Measurements from ENCODE around the gene RETREG2.

DNA sequence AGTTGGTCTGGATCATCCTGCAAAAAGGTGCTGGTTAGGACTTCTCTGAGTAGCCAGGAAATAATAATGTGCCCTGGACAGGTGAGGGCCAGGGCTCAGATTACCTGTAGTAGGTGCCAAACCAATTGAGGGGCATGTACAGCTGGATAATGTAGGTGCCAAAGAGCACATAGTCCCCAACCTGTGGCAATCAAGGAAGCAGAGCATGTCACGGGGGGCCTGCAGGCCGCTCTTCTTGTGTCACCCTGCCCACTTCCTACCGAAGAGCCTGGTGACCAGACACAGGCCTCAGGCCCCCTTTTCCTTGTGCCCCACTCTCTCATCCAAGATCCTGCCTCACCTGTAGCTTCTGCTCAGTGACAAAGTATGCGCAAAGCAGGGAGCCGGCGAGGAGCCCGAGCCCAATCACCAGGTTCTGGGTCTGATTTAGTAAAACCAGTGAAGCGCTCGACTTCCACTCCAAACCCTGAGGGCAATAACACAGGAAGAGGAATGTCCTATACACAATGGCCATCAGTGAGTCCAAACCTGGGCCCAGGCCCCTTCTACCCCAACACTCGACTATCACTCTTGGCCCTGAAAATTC, 35.5 kb downstream of the RETREG2 start:
- no peak for TF ChIP-seq SPI1 (IDR thresholded peaks at IDR 0.05; ENCODE audit: low read depth, low read length)
- TF ChIP-seq TAF1 (IDR thresholded peaks at IDR 0.05; ENCODE audit: low read depth, low read length): no peak
